ENCODE measurements around the gene RBM15B.
A peak's percentile ranks its signal among the peaks of the same experiment; 100 is the strongest.
"Not testable (repeated sequence)": the region's sequence is repeated elsewhere in the genome, so short reads cannot be mapped to it uniquely, and the experiment has no call there.

The RBM15B gene

GRCh38 chr3:51391075-51391565 lies at the start of gene RBM15B:
Gene RBM15B, plus strand, starts transcription at chr3:51391285. Its CDS starts 115 bp downstream, at chr3:51391400.
- DNase-seq, result peak; percentile 98

DNA sequence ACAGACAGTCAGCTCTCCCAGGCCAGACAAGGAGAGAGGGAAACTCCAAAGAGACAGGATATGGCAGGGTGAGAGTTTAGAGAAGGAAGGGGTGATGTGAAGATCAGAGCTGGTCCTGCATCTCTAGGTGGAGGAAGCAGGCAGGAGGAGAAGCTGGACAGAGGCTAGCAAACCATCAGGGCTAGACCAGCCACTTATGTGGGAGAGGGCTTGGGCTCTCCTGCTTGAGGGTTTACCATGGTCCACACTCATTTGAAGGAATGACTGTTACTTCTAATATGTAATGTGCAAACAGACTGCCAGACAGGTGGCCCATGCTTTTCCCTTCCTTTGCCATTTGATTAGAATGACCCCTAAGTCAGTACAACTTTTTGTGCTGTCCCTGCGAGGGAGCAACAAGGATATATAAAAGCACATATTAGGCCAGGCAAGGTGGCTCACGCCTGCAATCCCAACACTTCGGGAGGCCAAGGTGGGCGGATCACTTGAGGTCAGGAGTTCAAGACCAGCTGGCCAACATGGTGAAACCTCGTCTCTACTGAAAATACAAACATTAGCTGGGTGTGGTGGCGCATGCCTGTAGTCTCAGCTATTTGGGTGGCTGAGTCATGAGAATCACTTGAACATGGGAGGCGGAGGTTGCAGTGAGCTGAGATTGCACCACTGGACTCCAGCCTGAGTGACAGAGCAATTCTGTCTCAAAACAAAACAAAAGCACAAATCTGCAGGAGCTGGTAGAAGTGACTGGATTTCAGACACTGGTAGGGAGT lies 47.0 kb upstream of the RBM15B start:
- no peak for DNase-seq

GRCh38 chr3:51350751-51351150 lies 40.3 kb upstream of the RBM15B start:
- no peak for DNase-seq

DNA sequence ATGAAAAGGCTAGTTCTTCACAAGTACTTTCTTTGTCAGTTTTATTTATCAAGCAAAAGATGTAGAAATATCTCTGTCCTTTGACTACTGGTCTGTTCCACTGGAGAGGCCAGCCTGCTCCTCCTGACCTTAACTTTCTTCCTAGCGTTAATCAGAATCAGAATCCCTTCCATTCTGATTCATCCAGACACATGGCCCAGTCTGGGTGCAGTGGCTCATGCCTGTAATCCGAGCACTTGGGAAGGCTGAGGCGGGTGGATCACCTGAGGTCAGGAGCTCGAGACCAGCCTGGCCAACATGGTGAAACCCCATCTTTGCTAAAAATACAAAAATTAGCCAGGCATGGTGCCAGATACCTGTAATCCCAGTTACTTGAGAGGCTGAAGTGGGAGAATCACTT lies 38.0 kb upstream of the RBM15B start:
- DNase-seq, result no peak

- no peak for DNase-seq
Observed at GRCh38 chr3:51353691-51354090, 37.4 kb upstream of the RBM15B start.

DNA sequence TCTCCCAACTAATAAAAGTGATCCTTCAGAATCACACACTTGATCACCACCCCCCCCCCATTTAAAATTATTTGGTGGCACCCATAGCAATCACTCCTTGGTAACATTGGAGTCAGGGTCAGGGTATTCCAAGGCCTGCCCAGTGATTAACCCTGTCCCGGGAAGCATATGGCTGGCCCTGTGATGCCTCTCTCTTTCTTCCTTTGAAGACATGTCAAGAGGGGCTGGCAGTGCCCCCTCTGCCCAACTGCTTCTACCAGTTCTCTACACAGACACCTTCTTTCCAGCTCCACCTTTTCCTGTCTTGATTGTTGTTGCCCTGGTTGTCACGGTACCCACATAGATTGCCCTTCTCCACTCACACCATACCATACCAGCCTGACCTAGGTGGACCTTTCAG lies 36.9 kb upstream of the RBM15B start:
- no peak for DNase-seq

DNA sequence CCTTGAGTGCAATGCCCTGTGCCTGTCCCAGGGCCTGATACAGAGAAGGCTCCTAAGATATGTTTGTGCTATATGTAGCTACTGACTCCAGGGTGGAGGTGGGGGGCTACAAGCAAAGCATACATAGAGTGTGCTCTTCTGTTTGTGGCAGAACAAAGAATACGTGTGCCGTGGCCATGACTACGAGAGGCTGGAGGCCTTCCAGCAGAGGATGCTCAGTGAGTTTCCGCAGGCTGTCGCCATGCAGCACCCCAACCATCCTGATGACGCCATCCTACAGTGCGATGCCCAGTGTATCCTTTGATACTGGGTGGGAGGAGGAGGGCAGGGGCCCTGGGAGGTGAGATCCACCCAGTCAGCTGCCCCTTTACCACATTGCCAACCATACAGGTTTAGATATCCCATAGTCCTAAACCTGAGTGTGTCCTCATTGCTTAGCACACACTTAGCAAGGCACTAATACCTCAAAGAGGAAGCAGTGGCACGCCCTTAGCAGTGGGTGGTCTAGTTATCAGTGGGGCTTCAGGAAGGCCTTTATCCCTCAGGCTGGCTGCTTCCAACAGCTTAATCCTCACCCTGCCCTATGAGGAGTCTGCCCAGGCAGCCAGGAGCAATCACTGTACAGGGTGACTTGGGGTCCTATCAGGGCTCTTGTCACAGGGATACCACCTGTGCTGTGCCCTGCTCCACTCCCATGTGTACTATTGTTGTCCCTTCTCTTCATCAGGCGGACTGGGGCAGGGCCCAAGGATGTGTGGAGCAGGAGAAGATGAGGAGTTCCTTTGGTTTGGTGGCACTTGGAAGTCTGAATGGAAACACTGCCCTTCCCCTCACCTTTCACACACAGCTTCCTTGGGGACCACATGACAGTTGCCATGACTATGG lies 36.1 kb upstream of the RBM15B start:
- DNase-seq, result no peak

- DNase-seq, result no peak
Observed at GRCh38 chr3:51355891-51356578, 35.0 kb upstream of the RBM15B start.

DNA sequence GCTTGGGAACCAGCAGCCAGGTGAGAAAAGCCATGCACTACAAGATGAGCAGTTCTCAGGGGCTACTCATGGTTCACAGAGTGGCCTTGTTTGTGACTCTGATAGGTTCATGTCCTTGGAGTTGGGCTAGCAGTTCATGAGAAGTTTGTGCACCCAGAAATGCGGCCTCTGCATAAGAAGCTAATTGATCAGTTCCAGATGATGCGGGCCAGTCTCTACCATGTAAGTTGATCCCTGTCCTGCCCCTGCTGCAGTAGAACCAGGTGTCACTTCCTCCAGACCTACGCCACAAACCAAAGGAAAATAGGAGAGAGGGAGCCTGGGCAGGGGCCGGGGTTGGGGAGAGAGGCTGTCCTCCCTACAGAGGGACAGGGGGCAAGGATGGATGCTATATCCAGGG lies 33.2 kb upstream of the RBM15B start:
- DNase-seq, result no peak

DNA sequence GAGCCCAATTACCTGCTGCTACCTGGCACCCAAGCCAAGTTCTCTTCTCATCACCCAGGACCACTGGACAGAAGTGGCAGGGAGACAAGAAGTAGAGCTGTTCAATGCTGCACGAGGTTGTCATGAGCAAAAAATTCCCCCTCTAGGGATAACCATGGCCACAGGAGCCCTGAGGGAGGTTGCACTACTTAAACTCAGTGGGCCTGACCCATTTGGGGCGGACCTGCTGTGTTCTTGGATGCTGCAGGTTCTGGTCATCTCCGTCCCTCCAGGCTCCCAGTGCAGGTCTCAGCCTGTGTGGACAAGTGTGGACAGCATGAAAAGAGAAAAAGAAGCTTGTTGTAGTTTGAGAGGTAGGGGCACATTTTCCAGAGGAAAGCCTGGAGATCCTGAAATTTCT lies 32.1 kb upstream of the RBM15B start:
- DNase-seq, result no peak

GRCh38 chr3:51360806-51361205 lies 30.3 kb upstream of the RBM15B start:
- DNase-seq, result no peak

DNA sequence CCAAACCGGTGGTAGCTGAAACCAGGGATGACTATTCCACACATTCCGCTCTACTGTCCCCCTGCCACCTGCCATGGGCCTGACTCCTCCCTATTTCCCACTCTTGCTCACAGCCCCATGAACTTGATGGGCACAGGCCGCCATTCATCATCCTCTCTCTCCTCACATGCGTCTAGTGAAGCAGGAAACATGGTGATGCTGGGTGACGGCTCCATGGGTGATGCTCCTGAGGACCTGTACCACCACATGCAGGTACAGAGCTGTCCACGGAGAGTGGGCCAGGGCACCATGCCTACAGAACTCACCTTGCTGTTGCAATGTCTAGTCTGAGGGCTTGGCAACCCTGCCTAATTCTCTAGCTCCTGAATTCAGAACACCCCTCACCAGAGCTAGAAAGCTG lies 29.3 kb upstream of the RBM15B start:
- DNase-seq, result no peak

- DNase-seq, result no peak
Observed at GRCh38 chr3:51362476-51362875, 28.6 kb upstream of the RBM15B start.

DNA sequence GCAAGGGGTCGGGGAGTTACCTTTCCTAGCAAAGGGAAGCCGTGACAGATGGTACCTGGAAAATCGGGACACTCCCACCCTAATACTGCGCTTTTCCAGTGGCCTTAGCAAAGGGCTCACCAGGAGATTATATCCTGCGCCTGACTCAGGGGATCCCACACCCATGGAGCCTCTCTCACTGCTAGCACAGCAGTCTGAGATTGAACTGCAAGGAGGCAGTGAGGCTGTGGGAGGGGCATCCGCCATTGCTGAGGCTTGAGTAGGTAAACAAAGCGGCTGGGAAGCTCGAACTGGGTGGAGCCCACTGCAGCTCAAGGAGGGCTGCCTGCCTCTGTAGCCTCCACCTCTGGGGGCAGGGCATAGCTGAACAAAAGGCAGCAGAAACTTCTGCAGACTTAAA lies 22.8 kb upstream of the RBM15B start:
- DNase-seq, result not testable (repeated sequence)

- DNase-seq, result peak; percentile 76
Observed at GRCh38 chr3:51371943-51372557, 19.0 kb upstream of the RBM15B start.

DNA sequence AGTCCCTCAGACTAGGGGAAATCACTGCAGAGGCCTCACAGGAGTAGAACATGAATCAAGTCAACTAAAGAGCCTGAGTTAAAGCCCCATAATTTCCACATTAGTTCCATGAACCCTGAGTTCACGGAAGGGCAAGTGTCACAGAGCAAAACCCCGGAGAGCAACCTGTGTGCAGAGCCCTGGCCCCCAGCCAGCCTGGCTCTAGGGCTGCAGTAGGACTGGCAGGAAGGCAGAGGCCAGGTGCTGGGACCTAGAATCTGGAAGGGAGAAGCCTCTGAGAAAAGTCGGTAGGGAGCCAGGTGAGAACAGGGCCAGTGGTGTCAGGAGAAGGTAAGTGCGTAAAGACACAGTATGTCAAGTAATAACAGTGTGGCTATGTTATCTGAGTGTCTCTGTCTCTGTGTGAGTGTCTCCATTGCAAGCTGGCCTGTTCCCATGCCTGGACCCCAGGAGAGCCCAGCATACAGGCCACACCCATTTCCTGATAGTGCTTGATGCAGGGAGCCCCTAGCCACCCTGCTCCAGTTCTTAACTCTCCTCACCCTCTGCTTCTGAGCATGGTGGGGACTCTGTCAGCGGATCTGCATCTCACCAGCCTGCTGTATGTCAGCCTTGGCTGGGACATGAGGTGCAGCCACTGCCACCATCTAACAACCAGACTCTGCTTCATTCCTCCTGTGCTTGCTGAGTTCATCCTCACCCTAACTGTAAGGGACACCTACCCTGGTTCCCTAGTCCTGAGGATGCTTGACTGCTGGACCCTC lies 17.2 kb upstream of the RBM15B start:
- DNase-seq, result no peak

DNA sequence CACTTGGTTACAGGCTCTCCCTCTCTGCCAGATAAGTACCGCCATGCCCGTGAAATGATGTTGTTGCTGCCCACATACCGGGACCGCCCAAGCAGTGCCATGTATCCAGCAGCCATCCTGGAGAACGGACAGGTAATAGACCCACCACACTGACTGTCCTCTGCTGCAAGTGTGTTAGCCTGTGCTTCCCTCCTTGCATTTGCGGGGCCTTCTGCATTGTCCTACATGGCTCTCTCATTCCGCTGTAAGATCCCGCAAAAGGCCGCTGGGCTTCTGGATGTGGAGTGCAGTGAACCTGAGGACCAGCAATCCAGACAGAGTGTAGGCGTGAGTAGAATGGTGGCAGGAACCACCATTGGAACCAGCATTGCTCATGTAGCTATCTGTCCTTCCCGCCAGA lies 16.6 kb upstream of the RBM15B start:
- DNase-seq, result no peak

GRCh38 chr3:51375136-51375535 lies 15.9 kb upstream of the RBM15B start:
- no peak for DNase-seq

DNA sequence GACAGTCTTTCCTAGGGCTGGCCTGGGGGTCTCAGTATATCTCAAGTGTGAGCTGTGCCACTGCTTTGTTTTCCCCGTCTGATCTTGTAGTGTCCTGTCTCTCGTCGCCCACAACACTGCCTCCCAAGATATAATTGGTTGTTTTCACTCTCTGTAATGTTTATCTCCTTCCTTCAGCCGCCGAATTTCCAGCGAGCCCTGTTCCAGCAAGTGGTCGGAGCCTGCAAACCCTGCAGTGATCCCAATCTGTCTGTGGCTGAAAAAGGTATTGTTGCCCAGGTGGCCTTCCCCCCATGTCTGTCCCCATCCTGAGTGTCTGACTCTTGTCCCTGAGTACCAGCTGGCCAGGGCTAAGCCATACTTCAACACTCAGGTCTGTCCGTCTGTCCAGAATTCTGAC lies 15.5 kb upstream of the RBM15B start:
- DNase-seq, result no peak

DNA sequence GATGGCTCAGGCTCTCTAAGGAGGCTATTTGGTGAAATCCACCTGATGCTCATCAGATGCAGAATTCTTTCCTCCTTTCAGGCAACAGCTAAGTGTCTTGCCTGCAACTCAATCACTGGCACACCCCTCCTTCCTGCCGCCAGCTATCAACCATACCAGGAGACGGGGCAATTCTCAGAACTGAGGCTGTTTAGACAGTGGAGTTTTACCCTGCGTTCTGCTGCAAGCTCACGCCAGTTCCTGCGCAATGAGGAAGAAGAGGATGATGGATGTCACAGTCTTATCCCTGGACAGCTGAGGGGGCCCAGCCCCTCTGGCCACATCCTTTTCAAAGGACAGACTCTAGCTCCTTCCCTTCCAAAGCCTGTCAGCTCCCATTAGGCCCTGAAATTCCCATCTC lies 13.0 kb upstream of the RBM15B start:
- DNase-seq, result no peak

DNA sequence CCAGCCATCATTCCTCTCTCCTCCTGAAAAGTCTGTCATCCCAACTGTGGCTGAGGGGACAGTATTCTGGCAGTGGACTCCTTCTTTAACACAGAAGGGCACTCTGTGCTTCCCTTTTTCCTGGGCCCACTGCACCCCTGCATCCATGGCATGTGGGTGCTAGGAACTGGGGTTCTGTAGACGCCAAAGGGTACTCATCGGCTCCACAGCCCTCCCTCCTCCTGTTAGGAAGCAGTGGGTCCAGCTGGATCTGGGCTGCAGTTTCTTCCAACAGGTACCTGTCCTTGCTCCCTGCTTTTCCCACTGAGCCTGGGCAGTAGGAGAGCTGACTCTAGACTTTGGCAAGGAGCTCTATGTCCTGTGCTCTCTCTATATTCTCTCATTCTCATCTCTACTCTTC lies 12.4 kb upstream of the RBM15B start:
- no peak for DNase-seq

DNA sequence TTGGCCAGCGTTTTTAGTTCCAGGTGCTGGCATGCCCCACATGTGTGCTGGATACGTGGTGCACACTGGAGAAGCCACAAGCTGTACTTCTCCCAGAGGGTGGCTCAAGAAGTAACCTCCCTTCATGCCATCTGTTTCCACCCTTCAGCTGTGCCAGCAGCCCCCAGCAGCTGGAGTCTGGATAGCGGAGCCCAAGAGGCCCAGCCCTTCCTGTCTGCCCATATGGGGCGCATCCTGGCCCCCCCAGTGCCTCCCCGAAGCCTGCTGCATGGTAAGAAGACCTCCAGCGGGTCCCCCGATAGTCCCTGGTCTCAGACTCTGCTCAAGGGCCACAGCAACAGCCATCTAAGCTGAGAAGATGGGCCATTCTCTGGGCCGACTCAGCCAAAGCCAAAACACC lies 11.8 kb upstream of the RBM15B start:
- no peak for DNase-seq

Measured in CD4-positive, alpha-beta T cell treated with Interleukin-10 for 1 hour (primary cell).